ENCODE measurements around the gene IGFBP4.

Gene IGFBP4

DNA sequence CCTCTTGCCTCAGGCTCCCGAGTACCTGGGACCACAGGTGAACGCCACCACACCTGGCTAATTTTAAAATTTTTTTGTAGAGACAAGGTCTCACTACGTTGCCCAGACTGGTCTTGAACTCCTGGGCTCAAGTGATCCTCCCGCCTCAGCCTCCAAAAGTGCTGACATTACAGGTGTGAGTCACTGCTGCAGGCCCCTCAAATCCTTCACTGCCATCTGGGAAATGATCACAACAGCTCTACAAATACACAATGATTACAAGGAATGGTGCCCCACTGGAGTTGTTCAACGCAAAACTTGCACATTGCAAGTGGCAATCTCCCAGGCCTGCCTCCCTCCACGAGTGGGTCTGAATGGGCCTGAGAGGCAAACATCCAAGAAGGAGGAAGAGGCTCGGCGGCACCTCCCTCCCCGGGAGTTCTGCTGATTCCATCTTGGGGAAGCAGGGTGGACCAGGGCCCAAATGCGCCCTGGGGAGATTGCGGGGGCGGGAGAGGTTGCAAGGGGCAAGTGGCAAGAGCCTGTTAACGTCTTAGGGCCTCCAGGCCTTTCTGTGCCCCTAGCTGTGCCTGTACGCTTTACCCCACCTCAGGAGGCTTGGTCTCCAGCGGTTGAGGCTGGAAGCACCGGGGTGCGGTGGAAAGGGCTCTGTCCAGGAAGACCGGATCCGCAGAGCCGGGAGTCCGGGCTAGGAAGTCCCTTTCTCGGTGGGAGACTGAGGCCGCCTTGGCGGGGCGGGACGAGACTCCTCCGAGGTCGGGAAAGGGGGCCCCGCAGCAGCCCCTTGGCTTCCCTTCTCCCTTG is 656 bp upstream of the IGFBP4 start:
- in situ Hi-C loops (cut with MboI; ENCODE audit: low sequenced_read_pairs), result no loop called here

DNA sequence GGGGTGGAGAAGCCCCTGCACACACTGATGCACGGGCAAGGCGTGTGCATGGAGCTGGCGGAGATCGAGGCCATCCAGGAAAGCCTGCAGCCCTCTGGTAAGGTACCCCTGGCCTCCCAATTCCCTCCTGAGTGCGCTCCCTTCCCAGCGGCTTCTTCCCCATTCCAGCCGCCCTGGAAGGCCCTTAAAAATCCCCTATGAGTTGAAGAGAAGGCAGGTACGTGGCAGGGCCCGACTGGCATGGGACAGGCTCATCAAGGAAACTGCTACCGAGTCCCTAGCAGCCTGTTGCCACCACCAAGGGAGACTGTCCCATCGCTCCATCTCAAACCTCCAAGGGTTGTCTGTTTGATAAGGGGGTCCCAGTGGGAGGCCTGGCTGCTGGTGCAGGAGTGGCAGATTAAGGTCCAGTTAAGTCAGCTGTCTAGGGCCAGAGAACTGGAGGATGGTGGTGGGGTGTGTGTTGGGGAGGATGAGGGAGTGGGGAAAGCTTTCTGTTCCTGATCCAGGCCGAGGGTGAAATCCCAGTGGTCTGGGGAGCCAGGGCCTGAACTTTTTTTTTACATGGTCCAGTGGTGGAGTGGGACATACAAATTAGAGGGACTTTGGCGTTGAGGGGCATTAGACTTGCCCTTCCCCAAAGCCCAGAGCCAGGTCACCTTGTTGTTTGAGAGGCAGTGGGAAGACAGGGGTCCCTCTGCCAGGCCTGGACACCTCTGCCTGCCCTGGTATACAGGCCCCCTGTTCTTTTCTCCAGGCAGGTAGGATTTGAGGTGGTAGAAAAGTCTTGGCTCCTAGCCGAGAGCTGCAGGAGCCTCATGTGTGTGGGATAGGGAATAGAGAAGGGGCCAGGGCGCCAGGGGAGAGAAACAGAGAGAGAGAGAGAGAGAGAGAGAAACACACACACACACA is 994 bp downstream of the IGFBP4 start:
- peaks cover 14% of the 10 kb centered on the region for H3K4me1 ChIP-seq
- in situ Hi-C loops (cut with MboI; ENCODE audit: low sequenced_read_pairs), result no loop called here
- H3K4me3 ChIP-seq, result peak overlapping the region; percentile 36
- no peaks in the 10 kb centered on the region for H3K36me3 ChIP-seq (replicated peaks)
- no peaks in the 10 kb centered on the region for H3K27me3 ChIP-seq (ENCODE audit: low read depth)
- DNase-seq (ENCODE audit: low spot score in 2 of 2), result no peak
- no peaks in the 10 kb centered on the region for H3K9me3 ChIP-seq

More for the DNA sequence above, 656 bp upstream of the IGFBP4 start:
- Histone ChIP-seq H3K4me1 (peaks cover 14% of the 10 kb centered on the region), H3K27me3 (ENCODE audit: low read depth) (no peaks in the 10 kb centered on the region), H3K4me3 (peak overlapping the region; percentile 36), H3K36me3 (replicated peaks) (no peaks in the 10 kb centered on the region), H3K9me3 (no peaks in the 10 kb centered on the region)
- DNase-seq (ENCODE audit: low spot score in 2 of 2), result no peak

DNA sequence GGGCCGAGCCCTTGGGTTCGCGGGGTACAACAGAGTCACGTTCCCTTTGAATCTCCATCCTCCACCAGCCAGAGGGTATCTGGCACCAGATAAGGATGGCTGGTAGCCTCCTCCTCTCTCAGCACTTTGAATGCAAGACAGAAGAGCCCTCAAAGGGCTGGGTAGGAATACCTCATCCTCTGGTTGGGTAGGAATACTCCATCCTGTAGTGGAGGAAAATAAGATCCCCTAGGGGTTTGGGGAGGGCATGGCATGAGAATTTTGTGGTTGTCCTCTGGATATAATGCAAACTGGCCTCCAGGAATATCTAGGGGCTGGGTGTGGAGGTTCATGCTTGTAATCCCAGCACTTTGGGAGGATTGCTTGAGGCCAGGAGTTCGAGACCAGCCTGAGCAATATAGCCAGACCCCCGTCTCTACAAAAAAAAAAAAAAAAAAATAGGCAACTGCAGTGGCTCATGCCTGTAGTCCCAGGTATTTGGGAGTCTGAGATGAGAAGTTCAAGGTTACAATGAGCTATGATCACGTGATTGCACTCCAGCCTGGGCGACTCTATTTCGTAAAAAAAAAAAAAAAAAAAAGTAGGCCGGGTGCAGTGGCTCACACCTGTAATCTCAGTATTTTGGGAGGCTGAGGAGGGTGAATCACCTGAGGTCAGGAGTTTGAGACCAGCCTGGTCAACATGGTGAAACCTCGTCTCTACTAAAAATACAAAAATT is 2.7 kb downstream of the IGFBP4 start:
- H3K4me3 ChIP-seq, result no peak overlapping the region
- in situ Hi-C loops (cut with MboI; ENCODE audit: low sequenced_read_pairs), result no loop called here
- H3K9me3 ChIP-seq, result no peaks in the 10 kb centered on the region
- no peak for DNase-seq (ENCODE audit: low spot score in 2 of 2)
- H3K4me1 ChIP-seq, result peaks cover 14% of the 10 kb centered on the region
- H3K36me3 ChIP-seq (replicated peaks), result no peaks in the 10 kb centered on the region
- H3K27me3 ChIP-seq (ENCODE audit: low read depth), result no peaks in the 10 kb centered on the region

DNA sequence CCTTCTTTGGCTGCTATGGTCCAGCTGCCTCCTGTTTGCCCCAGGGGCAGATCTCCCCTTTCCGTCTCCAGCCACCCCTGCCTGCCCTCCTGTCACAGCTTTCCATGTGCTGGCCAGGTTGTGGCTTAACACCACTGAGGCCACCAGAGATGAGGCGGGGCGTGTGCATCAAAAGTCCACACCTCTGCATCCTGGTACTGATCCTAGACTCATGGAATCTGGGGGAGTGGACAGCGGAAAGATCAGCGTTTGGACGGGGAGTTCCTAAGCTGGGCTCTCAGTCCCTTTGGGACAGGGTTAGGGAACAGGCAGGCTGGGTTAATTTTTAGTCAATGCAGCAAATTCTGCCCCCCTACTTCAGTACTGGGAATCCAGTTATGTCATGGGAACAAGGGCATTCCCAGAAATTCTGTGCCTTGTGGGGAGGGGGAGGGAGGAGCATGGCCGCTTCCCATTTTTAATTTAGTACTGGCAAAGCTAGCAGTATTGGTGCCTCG is 3.9 kb downstream of the IGFBP4 start:
- H3K27me3 ChIP-seq (ENCODE audit: low read depth), result no peaks in the 10 kb centered on the region
- no peaks in the 10 kb centered on the region for H3K36me3 ChIP-seq (replicated peaks)
- in situ Hi-C loops (cut with MboI; ENCODE audit: low sequenced_read_pairs), result no loop called here
- no peak overlapping the region for H3K4me3 ChIP-seq
- H3K9me3 ChIP-seq, result no peaks in the 10 kb centered on the region
- H3K4me1 ChIP-seq, result peaks cover 14% of the 10 kb centered on the region
- DNase-seq (ENCODE audit: low spot score in 2 of 2), result no peak

DNA sequence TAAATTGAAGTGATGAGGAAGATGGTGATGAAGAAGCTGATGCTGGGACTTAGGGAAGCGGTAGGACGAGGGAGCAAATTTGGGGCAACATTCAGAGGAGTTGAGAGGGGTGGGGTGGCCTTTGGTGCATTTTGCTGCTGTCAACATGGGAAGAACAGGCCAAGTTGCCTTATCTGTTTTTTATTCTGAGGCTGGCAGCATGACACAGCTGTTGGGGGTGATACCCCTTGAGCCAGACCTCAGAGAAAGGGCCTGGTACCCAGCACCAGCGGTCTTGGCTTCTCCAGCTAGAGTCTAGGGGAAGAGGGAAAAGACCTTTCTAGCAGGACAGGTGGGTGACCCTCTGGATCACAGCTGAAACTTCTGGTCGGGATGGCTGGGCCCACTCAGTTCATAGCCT is 4.6 kb downstream of the IGFBP4 start:
- no peak for DNase-seq (ENCODE audit: low spot score in 2 of 2)
- no peaks in the 10 kb centered on the region for H3K27me3 ChIP-seq (ENCODE audit: low read depth)
- in situ Hi-C loops (cut with MboI; ENCODE audit: low sequenced_read_pairs), result no loop called here
- no peaks in the 10 kb centered on the region for H3K36me3 ChIP-seq (replicated peaks)
- no peaks in the 10 kb centered on the region for H3K9me3 ChIP-seq
- H3K4me1 ChIP-seq, result peaks cover 11% of the 10 kb centered on the region
- no peak overlapping the region for H3K4me3 ChIP-seq

DNA sequence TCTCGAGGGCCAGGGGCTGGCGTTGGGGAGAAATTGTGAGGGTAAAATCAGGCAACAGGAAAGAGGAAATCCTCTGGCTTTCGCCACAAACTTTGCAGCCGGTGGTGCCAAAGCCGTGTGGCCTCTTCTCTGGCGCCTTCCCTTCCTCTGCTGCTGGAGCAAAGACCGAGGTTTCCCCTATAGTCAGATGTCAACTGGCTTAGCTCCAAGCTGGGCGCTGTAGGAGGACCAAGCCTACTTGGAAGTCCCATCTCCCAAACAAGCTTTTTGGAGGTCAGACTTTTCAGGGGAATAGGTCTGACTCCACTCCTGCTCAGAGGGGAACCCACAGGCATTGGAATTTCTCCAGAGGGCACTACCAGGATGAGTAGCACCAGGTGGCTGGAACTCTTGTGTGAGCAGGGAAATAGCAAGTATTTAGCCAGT is 5.0 kb downstream of the IGFBP4 start:
- Histone ChIP-seq H3K36me3 (replicated peaks) (no peaks in the 10 kb centered on the region), H3K27me3 (ENCODE audit: low read depth) (no peaks in the 10 kb centered on the region), H3K9me3 (no peaks in the 10 kb centered on the region), H3K4me1 (peaks cover 9% of the 10 kb centered on the region), H3K4me3 (no peak overlapping the region)
- in situ Hi-C loops (cut with MboI; ENCODE audit: low sequenced_read_pairs), result no loop called here
- DNase-seq (ENCODE audit: low spot score in 2 of 2), result no peak

DNA sequence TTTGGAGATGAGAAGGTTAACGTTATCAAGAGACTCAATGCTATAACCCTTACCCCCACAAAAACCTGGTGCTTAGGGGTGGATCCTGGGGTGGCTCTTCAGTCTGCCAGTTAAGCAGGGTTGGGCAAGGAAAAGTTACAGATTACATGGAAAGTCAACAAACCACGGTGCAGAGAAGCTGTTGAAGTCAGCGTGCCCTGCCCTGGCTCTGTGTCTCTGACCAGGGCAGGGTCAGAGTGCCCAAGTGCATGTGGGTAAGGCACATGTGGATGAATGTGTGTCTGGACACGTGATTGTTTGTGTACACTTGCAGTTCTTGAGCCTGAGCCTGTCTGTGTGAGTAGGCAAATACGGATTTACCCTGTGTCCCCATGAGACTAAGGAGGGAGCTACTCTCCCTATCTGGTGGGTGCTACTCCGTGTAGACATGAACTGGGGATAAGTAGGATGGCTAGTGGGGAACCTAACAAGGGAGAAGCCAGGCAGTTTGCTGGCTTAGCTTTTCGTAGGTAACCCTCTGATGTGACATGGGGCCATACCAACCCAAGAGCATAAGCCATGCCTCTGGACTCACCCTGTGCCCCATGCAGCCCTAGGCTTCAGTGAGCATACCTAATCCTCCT is 5.5 kb downstream of the IGFBP4 start:
- H3K9me3 ChIP-seq, result no peaks in the 10 kb centered on the region
- H3K36me3 ChIP-seq (replicated peaks), result no peaks in the 10 kb centered on the region
- no peak for DNase-seq (ENCODE audit: low spot score in 2 of 2)
- peaks cover 9% of the 10 kb centered on the region for H3K4me1 ChIP-seq
- H3K4me3 ChIP-seq, result no peak overlapping the region
- H3K27me3 ChIP-seq (ENCODE audit: low read depth), result no peaks in the 10 kb centered on the region
- in situ Hi-C loops (cut with MboI; ENCODE audit: low sequenced_read_pairs), result no loop called here

DNA sequence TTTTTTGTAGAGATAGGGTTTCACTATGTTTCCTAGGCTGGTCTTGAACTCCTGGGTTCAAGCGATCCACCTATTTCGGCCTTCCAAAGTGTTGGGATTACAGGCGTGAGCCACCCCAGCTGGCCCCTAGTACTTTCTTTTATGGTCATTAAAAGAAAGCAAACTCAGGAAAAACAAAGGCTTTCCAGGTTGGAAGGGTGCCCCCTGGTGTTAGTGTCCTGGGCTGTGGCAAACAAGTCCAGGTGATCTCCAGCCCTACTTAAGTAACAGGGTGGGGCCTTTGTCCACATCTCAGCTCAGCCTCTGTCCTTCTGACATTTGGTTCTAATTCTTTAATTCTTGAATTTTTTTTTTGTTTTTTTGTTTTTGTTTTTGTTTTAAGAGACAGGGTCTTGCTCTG is 6.9 kb downstream of the IGFBP4 start:
- peak; percentile 30 to 77 for DNase-seq (ENCODE audit: low spot score in 2 of 2)
- in situ Hi-C loops (cut with MboI; ENCODE audit: low sequenced_read_pairs), result no loop called here
- Histone ChIP-seq H3K9me3 (no peaks in the 10 kb centered on the region), H3K36me3 (replicated peaks) (no peaks in the 10 kb centered on the region; the same call in 1 of the 2 replicates), H3K4me1 (peaks cover 3% of the 10 kb centered on the region; the same call in 1 of the 2 replicates), H3K27me3 (ENCODE audit: low read depth) (no peaks in the 10 kb centered on the region), H3K4me3 (no peak overlapping the region)

DNA sequence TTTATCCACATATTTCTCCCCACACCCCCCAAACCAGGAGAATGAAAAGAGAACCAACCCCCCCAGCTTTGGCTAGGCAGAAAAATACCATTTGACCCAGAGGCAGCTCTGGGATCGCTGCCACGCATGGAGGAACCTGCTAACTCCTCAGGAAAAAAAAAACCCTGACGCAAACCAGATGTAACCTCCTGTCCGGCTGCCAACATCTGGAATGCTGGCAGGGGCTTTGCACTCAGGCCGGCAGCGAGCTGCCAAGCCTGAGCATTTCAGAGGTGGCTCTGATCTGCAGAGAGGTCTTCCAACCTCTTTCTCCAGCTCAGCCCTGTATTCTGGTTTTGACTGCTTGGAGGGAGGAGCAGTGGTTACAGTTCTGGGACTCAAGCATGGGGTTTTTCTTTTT is 8.2 kb downstream of the IGFBP4 start:
- H3K36me3 ChIP-seq (replicated peaks), result no peaks in the 10 kb centered on the region; the same call in 1 of the 2 replicates
- H3K4me1 ChIP-seq, result no peaks in the 10 kb centered on the region
- H3K4me3 ChIP-seq, result no peak overlapping the region
- in situ Hi-C loops (cut with MboI; ENCODE audit: low sequenced_read_pairs), result no loop called here
- no peaks in the 10 kb centered on the region for H3K9me3 ChIP-seq
- H3K27me3 ChIP-seq (ENCODE audit: low read depth), result no peaks in the 10 kb centered on the region
- DNase-seq (ENCODE audit: low spot score in 2 of 2), result no peak

DNA sequence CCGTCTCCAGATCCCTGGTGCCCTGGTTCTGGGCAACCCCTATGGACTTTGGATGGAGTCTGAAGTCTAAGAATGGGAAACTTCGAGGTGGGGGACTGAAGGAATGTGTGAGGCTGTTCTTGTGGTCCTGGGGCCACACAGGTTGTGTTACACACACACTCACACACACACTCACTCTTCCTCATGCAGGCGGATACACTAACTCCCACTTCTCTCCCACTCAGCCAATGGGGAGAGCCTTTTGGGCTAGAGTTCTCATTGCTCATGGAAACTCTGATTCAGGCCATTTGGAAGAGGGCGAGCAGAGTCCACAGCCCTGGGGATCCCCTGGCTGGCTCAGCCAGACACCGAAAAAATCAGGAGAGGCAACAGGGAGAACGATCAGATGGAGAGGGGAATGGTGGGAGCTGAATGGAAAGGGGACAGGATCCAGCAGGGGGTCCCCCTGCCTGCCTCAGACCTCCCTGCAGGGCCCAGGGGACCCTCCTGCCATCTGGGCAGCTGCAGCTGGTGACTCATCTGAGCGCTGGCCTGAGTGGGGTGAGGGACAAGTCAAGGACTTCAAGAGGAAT is 9.1 kb downstream of the IGFBP4 start:
- no peaks in the 10 kb centered on the region for H3K4me1 ChIP-seq
- no peak overlapping the region for H3K4me3 ChIP-seq
- no peaks in the 10 kb centered on the region for H3K9me3 ChIP-seq
- in situ Hi-C loops (cut with MboI; ENCODE audit: low sequenced_read_pairs), result no loop called here
- H3K36me3 ChIP-seq (replicated peaks), result no peaks in the 10 kb centered on the region; the same call in 1 of the 2 replicates
- no peak for DNase-seq (ENCODE audit: low spot score in 2 of 2)
- H3K27me3 ChIP-seq (ENCODE audit: low read depth), result no peaks in the 10 kb centered on the region

DNA sequence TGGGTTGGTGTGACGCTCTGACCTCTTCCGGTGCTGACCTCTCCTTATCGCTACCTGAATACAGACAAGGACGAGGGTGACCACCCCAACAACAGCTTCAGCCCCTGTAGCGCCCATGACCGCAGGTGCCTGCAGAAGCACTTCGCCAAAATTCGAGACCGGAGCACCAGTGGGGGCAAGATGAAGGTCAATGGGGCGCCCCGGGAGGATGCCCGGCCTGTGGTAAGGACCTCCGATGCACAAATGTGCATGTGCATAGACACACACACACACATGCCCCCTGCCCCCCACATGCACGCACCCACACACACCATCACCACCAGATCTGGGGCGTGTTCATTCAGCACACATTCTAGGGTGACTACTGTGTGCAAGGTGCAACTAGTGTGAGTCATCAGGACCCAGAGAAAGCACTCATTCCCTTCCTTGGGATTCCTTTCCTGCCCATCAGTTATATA is 9.7 kb downstream of the IGFBP4 start:
- DNase-seq (ENCODE audit: low spot score in 2 of 2), result no peak
- Histone ChIP-seq H3K27me3 (ENCODE audit: low read depth) (no peaks in the 10 kb centered on the region), H3K4me1 (no peaks in the 10 kb centered on the region), H3K4me3 (no peak overlapping the region), H3K36me3 (replicated peaks) (no peaks in the 10 kb centered on the region; the same call in 1 of the 2 replicates), H3K9me3 (no peaks in the 10 kb centered on the region)
- in situ Hi-C loops (cut with MboI; ENCODE audit: low sequenced_read_pairs), result no loop called here

DNA sequence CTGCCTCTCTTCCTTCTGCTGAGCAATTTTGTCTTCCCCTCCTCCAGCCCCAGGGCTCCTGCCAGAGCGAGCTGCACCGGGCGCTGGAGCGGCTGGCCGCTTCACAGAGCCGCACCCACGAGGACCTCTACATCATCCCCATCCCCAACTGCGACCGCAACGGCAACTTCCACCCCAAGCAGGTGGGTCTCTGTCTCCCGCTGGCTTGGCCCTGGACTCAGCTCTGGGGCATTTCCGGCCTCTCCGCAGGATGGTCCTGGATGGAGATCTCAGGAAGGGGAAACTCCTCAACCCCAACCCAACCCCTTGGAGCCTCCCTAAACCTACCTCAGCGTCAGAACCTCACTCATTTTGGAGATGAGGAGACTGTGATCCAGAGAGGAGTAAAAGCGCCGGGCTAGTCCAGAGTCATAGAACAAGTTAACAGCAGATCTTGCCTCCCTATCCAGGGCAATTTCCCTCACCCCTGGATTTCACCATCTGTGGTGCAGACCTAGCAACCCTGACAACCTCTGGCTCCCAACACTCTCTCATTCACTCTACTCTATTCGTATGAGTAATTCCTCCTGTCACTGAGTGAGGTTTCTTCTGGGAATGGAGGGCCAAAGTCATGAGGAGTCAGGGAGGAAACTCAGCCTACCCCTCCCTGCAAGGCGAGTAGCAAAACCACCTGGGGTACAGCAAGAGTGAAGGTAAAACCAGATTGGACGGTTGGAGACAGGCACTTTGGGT is 10.8 kb downstream of the IGFBP4 start:
- in situ Hi-C loops (cut with MboI; ENCODE audit: low sequenced_read_pairs), result no loop called here
- H3K4me3 ChIP-seq, result no peak overlapping the region
- H3K4me1 ChIP-seq, result no peaks in the 10 kb centered on the region
- no peaks in the 10 kb centered on the region for H3K27me3 ChIP-seq (ENCODE audit: low read depth)
- H3K9me3 ChIP-seq, result no peaks in the 10 kb centered on the region
- H3K36me3 ChIP-seq (replicated peaks), result no peaks in the 10 kb centered on the region; the same call in 1 of the 2 replicates
- DNase-seq (ENCODE audit: low spot score in 2 of 2), result no peak

Measured in HAP-1 (cell line).